Esophagus muscularis mucosa (tissue), 3 donors: Measurements from ENCODE around the gene SLFN11.

Source experiments
- POLR2A ChIP-seq: fragments of 450-650 bp; IDR thresholded peaks from one replicate; pipeline ENCODE4 v1.6.1; 2017; ENCODE audit warnings: antibody characterized with exemption, moderate library complexity, mild to moderate bottlenecking, low read depth
- TF ChIP-seq, protein P1 (sequence below), 3 experiments: fragments of 200-600 bp in 2 of 3; fragments of 450-650 bp in 1 of 3; sonication (generic) in 2 of 3; IDR thresholded peaks; one replicate each; pipeline ENCODE4 v1.5.1; 2017 to 2019; ENCODE audit warnings: antibody characterized with exemption in 3 of 3, mild to moderate bottlenecking in 2 of 3, moderate library complexity in 1 of 3

DNA sequence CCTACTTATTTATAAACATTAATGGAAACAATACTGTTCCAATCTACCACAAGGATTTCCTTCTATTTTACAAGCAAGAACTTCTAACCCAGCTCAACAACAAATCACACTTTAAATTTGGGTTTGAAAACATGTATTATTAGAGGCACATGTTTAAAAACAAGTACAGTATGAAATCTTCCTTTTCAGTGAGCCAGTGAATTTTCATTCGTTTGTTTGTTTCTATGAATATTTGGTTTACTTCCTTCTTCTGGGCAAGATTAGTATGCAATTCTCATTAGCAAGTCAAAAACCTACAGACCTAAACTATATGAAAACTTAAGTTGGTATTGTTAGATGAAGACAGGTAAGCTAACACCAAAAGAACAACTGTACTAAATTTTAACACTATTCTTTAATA lies 33.1 kb upstream of the SLFN11 start:
- TF ChIP-seq, protein P1, sequence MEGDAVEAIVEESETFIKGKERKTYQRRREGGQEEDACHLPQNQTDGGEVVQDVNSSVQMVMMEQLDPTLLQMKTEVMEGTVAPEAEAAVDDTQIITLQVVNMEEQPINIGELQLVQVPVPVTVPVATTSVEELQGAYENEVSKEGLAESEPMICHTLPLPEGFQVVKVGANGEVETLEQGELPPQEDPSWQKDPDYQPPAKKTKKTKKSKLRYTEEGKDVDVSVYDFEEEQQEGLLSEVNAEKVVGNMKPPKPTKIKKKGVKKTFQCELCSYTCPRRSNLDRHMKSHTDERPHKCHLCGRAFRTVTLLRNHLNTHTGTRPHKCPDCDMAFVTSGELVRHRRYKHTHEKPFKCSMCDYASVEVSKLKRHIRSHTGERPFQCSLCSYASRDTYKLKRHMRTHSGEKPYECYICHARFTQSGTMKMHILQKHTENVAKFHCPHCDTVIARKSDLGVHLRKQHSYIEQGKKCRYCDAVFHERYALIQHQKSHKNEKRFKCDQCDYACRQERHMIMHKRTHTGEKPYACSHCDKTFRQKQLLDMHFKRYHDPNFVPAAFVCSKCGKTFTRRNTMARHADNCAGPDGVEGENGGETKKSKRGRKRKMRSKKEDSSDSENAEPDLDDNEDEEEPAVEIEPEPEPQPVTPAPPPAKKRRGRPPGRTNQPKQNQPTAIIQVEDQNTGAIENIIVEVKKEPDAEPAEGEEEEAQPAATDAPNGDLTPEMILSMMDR (IDR thresholded peaks at IDR 0.05), result no peak
- no peak for TF ChIP-seq POLR2A
